ENCODE results near the gene TBX10. TPM values are rescaled to one million over a fixed set of nuclear protein-coding genes. Genes with fewer than 3 reads are reported as not detected.

The TBX10 gene
- total and polyA plus RNA-seq, 2 of the 8 experiments (the other 6 are each of a cell fraction or from before 2014, with no cell fraction given): 0.09 TPM; not detected in 1

DNA sequence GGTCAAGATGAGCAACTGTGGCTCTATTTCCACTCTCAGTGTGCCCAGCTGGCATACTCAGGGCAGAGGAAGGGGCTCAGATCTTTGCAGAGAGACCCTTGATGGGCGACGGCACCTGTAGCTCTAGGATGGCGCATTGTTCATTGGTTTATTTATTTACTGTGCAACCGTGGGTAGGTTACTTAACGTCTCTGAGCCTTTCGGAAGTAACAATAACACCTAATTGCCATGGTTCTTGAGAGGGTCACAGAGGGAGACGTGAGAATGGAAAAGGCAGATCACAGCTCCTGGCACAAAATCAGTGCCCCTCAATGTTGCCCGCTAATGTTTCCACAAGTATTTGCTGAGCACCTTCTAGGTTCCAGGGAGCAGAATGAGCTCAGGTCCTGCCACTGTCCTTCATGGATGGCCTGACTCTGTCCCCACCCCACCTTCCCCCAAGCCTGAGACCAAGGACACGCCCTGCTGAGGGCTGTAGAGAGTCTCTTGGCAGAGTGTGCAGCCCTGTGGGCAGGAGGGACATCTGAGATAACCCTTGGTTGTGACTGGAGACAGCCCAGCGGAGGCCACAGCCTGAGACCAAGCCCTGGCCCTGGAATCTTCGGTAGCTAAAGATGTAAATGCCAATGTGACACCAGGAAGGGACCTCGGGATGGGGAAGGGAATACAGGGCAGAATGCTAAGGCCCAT, 35.6 kb upstream of the TBX10 start:
- no peak for TF ChIP-seq BACH1 (IDR thresholded peaks at IDR 0.05; ENCODE audit: low read length)
- TF ChIP-seq POU5F1 (IDR thresholded peaks at IDR 0.05; ENCODE audit: low read depth, low read length): no peak
- no peak for TF ChIP-seq FOSL1 (IDR thresholded peaks at IDR 0.05; ENCODE audit: insufficient read depth, low read depth, low read length)
- TF ChIP-seq KDM1A (IDR thresholded peaks at IDR 0.05; ENCODE audit: borderline replicate concordance, low read length): peak; percentile 64
- TF ChIP-seq JUND (IDR thresholded peaks at IDR 0.05; ENCODE audit: low read length): no peak
- TF ChIP-seq EGR1 (IDR thresholded peaks at IDR 0.05; ENCODE audit: borderline replicate concordance, low read depth, low read length): no peak
- TF ChIP-seq, protein P1, sequence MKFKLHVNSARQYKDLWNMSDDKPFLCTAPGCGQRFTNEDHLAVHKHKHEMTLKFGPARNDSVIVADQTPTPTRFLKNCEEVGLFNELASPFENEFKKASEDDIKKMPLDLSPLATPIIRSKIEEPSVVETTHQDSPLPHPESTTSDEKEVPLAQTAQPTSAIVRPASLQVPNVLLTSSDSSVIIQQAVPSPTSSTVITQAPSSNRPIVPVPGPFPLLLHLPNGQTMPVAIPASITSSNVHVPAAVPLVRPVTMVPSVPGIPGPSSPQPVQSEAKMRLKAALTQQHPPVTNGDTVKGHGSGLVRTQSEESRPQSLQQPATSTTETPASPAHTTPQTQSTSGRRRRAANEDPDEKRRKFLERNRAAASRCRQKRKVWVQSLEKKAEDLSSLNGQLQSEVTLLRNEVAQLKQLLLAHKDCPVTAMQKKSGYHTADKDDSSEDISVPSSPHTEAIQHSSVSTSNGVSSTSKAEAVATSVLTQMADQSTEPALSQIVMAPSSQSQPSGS (IDR thresholded peaks at IDR 0.05; ENCODE audit: low read length): no peak
- TF ChIP-seq PHF8 (conservative IDR thresholded peaks at IDR 0.05; ENCODE audit: low read depth, low read length): no peak
- Histone ChIP-seq H3K18ac (ENCODE audit: extremely low read depth, low read length) (no peak overlapping the region), H3K23ac (ENCODE audit: insufficient read length) (no peak overlapping the region), H4K8ac (ENCODE audit: extremely low read depth, insufficient read depth, low read length) (no peak overlapping the region), H2BK15ac (ENCODE audit: low read length) (no peak overlapping the region), H3K79me1 (ENCODE audit: low read depth, low read length) (no peaks in the 10 kb centered on the region), H3K23me2 (ENCODE audit: low read depth, low read length) (peaks cover under 1% of the 10 kb centered on the region; the same call in 1 of the 2 replicates), H2AFZ (ENCODE audit: low read length) (no peak overlapping the region), H2BK12ac (ENCODE audit: low read depth, low read length) (0 out of 2 replicates have a peak overlapping the region, but pooled peaks have one; percentile 11), H3K79me2 (ENCODE audit: control insufficient read depth in 1 of 2, insufficient read depth in 2 of 2, low read length in 2 of 2) (no peaks in the 10 kb centered on the region), H2BK120ac (replicated peaks; ENCODE audit: low read depth, low read length) (no peak overlapping the region), H4K91ac (replicated peaks; ENCODE audit: insufficient read length, low read length) (no peak overlapping the region), H3K56ac (replicated peaks; ENCODE audit: insufficient read length, low read depth, low read length) (no peak overlapping the region), H3K36me3 (ENCODE audit: control insufficient read depth in 2 of 4, insufficient read depth in 4 of 4, low read length in 3 of 4) (no peaks in the 10 kb centered on the region), H3K9ac (replicated peaks in 1 of 4; ENCODE audit: extremely low read depth in 1 of 4, low read depth in 3 of 4, low read length in 3 of 4) (no peak overlapping the region; a peak in 1 of 7 replicates), H3K4me2 (ENCODE audit: insufficient read depth in 1 of 2, low read depth in 2 of 2, low read length in 2 of 2) (0 out of 4 replicates have a peak overlapping the region, but pooled peaks of 1 of the 2 experiments have one; percentile 20), H4K5ac (ENCODE audit: insufficient read length, low read depth, low read length) (no peak overlapping the region), H3K4me3 (ENCODE audit: extremely low read depth in 1 of 4, insufficient read depth in 2 of 4, low read depth in 3 of 4, low read length in 4 of 4) (no peak overlapping the region), H3K27ac (ENCODE audit: low read depth, low read length) (no peak overlapping the region), H3K14ac (ENCODE audit: insufficient read length) (no peak overlapping the region), H3K27me3 (replicated peaks in 1 of 4; ENCODE audit: control insufficient read depth in 3 of 4, extremely low read depth in 1 of 4, insufficient read depth in 3 of 4, low read length in 3 of 4) (no peaks in the 10 kb centered on the region), H2BK20ac (ENCODE audit: low read length) (no peak overlapping the region), H2AK5ac (ENCODE audit: low read depth, low read length) (no peak overlapping the region), H3K4ac (replicated peaks; ENCODE audit: insufficient read length, low read depth, low read length) (no peak overlapping the region), H3K4me1 (replicated peaks in 1 of 4; ENCODE audit: control insufficient read depth in 3 of 4, insufficient read depth in 4 of 4, low read length in 3 of 4) (peaks cover 0 to 5% (median 0%) of the 10 kb centered on the region in 4 experiments; a peak in 3 of 7 replicates), H3K9me3 (ENCODE audit: insufficient read depth in 2 of 2, low read depth in 1 of 2, low read length in 1 of 2) (no peaks in the 10 kb centered on the region), H4K20me1 (replicated peaks in 1 of 2; ENCODE audit: control insufficient read depth in 1 of 2, insufficient read depth in 2 of 2, low read length in 2 of 2) (no peaks in the 10 kb centered on the region), H2BK5ac (ENCODE audit: low read depth, low read length) (no peak overlapping the region)
- CTCF ChIA-PET (ENCODE audit: partially characterized antibody): interaction anchor here (0.8 to 3.8 kb wide), 8 partner anchors 12 to 45 kb away, joined by 3 to 28 read pairs (median 3); no protein-coding TSS in a partner anchor
- peak in 1 of 2 experiments; percentile 31 for DNase-seq (ENCODE audit: low read depth in 1 of 2, low spot score in 2 of 2)
- FAIRE-seq: no peak
- WGBS, 2 experiments (ENCODE audit: extremely low coverage in 1 of 2, insufficient coverage in 1 of 2, insufficient read length in 1 of 2, insufficient replicate concordance in 2 of 2, low coverage in 1 of 2, low lambda C conversion rate in 2 of 2, missing lambda C conversion rate in 1 of 2): 83% methylated on average over 12 of the region's 12 CpGs; no CpG with 5 or more reads in 1 of the 2 experiments
- POLR2A ChIA-PET (ENCODE audit: partially characterized antibody): interaction anchor here (2.1 kb wide), 1 partner anchor 26 kb away, joined by 4 read pairs; no protein-coding TSS in a partner anchor
